T-cell (primary cell): ENCODE measurements around the gene BIVM. TPM values are rescaled to one million over a fixed set of nuclear protein-coding genes. Genes with fewer than 3 reads are reported as not detected.

Experiments used
- ATAC-seq, 4 experiments: fragments of 200-7000 bp in 3 of 4; fragments of 150-1000 bp in 1 of 4; cut with Tn5 transposase; replicated peaks in 1 of 4; 1 replicate in 3 of 4; 2 replicates in 1 of 4; pipeline ENCODE4 v1.10.0; 2021; ENCODE audit warnings: moderate library complexity in 3 of 4, mild to moderate bottlenecking in 2 of 4, moderate number of reproducible peaks in 1 of 4
- CTCF ChIA-PET, 2 donors: fragments of 300-600 bp; sonication (Branson Sonifier 250); formaldehyde crosslinking; loops; one replicate each; lab custom pipeline; 2022; ENCODE audit warnings: antibody characterized with exemption in 2 of 2; lab: Charles Lee
- POLR2A ChIA-PET, 2 donors: fragments of 300-600 bp; sonication (Branson Sonifier 250); formaldehyde crosslinking; loops; one replicate each; lab custom pipeline; 2022; ENCODE audit warnings: antibody characterized with exemption in 2 of 2; lab: Charles Lee
- DNase-seq, 35 experiments: peaks; one replicate each; pipeline versions ENCODE4 v3.0.0 to v3.0.0-alpha.2; 2013 to 2023
- H3K27ac ChIP-seq: one replicate; pipeline ENCODE4 v1.5.1; 2013; ENCODE audit warnings: low read length
- H3K27me3 ChIP-seq, 2 experiments: replicated peaks in 1 of 2; 1 replicate in 1 of 2; 2 replicates in 1 of 2; pipeline versions ENCODE4 v1.6.1 to v1.7.0; 2013; ENCODE audit warnings: low read length in 1 of 2, mixed read lengths in 1 of 2; ENCODE audit not compliant: control insufficient read depth in 2 of 2, insufficient read depth in 2 of 2; ENCODE audit errors: extremely low read depth in 1 of 2
- H3K36me3 ChIP-seq, 2 donors: 1 replicate in 1 of 2; 2 replicates in 1 of 2; pipeline versions ENCODE4 v1.6.1 to v1.7.0; 2013; ENCODE audit warnings: low read length in 1 of 2; ENCODE audit not compliant: control insufficient read depth in 2 of 2, insufficient read depth in 1 of 2; ENCODE audit errors: extremely low read depth in 1 of 2
- H3K4me1 ChIP-seq, 2 experiments: 1 replicate in 1 of 2; 2 replicates in 1 of 2; pipeline versions ENCODE4 v1.6.1 to v1.7.0; 2013; ENCODE audit warnings: low read length in 2 of 2, mixed read lengths in 1 of 2; ENCODE audit not compliant: insufficient read depth in 2 of 2, control insufficient read depth in 1 of 2; ENCODE audit errors: extremely low read depth in 1 of 2
- H3K4me3 ChIP-seq, 2 donors: 1 replicate in 1 of 2; 2 replicates in 1 of 2; pipeline versions ENCODE4 v1.5.1 to v1.7.0; 2013; ENCODE audit warnings: mild to moderate bottlenecking in 2 of 2, low read length in 1 of 2, moderate library complexity in 1 of 2; ENCODE audit not compliant: control insufficient read depth in 1 of 2; ENCODE audit errors: extremely low read depth in 1 of 2
- H3K9me3 ChIP-seq: 2 replicates; pipeline ENCODE4 v1.7.0; 2013
- H3K27ac Mint-ChIP-seq, 2 donors: one replicate each; pipeline ENCODE4 v1.8.0; 2020 to 2021; ENCODE audit warnings: mild to moderate bottlenecking in 2 of 2, mixed read lengths in 2 of 2
- H3K27me3 Mint-ChIP-seq, 2 donors: one replicate each; pipeline ENCODE4 v1.8.0; 2021 to 2022; ENCODE audit warnings: mixed read lengths in 2 of 2
- H3K36me3 Mint-ChIP-seq: one replicate; pipeline ENCODE4 v1.8.0; 2021; ENCODE audit warnings: mixed read lengths
- H3K4me1 Mint-ChIP-seq, 3 donors: one replicate each; pipeline ENCODE4 v1.8.0; 2020 to 2022; ENCODE audit warnings: mixed read lengths in 3 of 3, mild to moderate bottlenecking in 1 of 3
- H3K4me3 Mint-ChIP-seq, 3 donors: one replicate each; pipeline ENCODE4 v1.8.0; 2020 to 2022; ENCODE audit warnings: mild to moderate bottlenecking in 3 of 3, mixed read lengths in 3 of 3, moderate library complexity in 3 of 3
- H3K9me3 Mint-ChIP-seq, 3 donors: one replicate each; pipeline ENCODE4 v1.8.0; 2020 to 2022; ENCODE audit warnings: mixed read lengths in 3 of 3
- WGBS: methylation state at CpG from one replicate; pipeline ENCODE4 v1.1.5; 2013; ENCODE audit warnings: missing lambda C conversion rate; ENCODE audit not compliant: insufficient coverage; 5-methylcytosine and 5-hydroxymethylcytosine counted together
- total RNA-seq, 35 experiments: library from RNA in 6 of 35; stranded (reverse) in 6 of 35; fragments of 120-200 nt in 1 of 35; gene quantifications; one replicate each; pipeline versions ENCODE4 v1.2.1 to v1.2.4 and lab custom pipeline; 2013 to 2026

The BIVM gene
- total RNA-seq, 5 donors from 2014 or later (not counting 1 experiment from before 2014, with no cell fraction given), result 6.2 to 15.6 (median 9.3) TPM

GRCh38 chr13:102830646-102831045 lies 31.7 kb downstream of the BIVM start:
- POLR2A ChIA-PET, result interaction anchor here in 1 of 2 donors (0.6 kb wide), 1 partner anchor 22 kb away, joined by 3 read pairs; no protein-coding TSS in a partner anchor
- H3K27ac Mint-ChIP-seq, result no peak overlapping the region

GRCh38 chr13:102836471-102836870 lies 37.6 kb downstream of the BIVM start:
- H3K27me3 ChIP-seq, result no peaks in the 10 kb centered on the region
- H3K27me3 Mint-ChIP-seq, result no peaks in the 10 kb centered on the region
- CTCF ChIA-PET, result interaction anchor here in 1 of 2 donors (0.8 kb wide), 1 partner anchor 12 kb away, joined by 3 read pairs; no protein-coding TSS in a partner anchor
- H3K27ac Mint-ChIP-seq, result no peak overlapping the region
- no peak for DNase-seq
- H3K4me3 Mint-ChIP-seq, result no peak overlapping the region
- no peaks in the 10 kb centered on the region for H3K9me3 Mint-ChIP-seq
- peaks cover 16% of the 10 kb centered on the region for H3K36me3 Mint-ChIP-seq
- H3K27ac ChIP-seq, result no peak overlapping the region
- ATAC-seq, result no peak
- no peaks in the 10 kb centered on the region for H3K4me1 ChIP-seq
- H3K4me1 Mint-ChIP-seq, result no peaks in the 10 kb centered on the region
- POLR2A ChIA-PET, result interaction anchor here in 1 of 2 donors (0.6 kb wide), 1 partner anchor 9 kb away, joined by 3 read pairs; no protein-coding TSS in a partner anchor
- no peak overlapping the region for H3K4me3 ChIP-seq
- no peaks in the 10 kb centered on the region for H3K9me3 ChIP-seq
- whole genome bisulfite sequencing, result no CpG with 5 or more reads among the region's 4 CpGs
- no peaks in the 10 kb centered on the region for H3K36me3 ChIP-seq

More at GRCh38 chr13:102830646-102831045, 31.7 kb downstream of the BIVM start:
- Mint-ChIP-seq H3K4me3 (no peak overlapping the region), H3K4me1 (no peaks in the 10 kb centered on the region), H3K27me3 (no peaks in the 10 kb centered on the region), H3K36me3 (peaks cover 20% of the 10 kb centered on the region), H3K9me3 (no peaks in the 10 kb centered on the region)
- no peak overlapping the region for H3K4me3 ChIP-seq
- H3K27me3 ChIP-seq, result no peaks in the 10 kb centered on the region
- H3K27ac ChIP-seq, result no peak overlapping the region
- no peaks in the 10 kb centered on the region for H3K36me3 ChIP-seq
- ATAC-seq (no peak), DNase-seq (no peak)
- no peaks in the 10 kb centered on the region for H3K9me3 ChIP-seq
- no peaks in the 10 kb centered on the region for H3K4me1 ChIP-seq
- CTCF ChIA-PET, result no interaction called here
- WGBS, result no CpG with 5 or more reads among the region's 4 CpGs

- no peaks in the 10 kb centered on the region for H3K27me3 ChIP-seq
- ATAC-seq (no peak), DNase-seq (no peak)
- no peaks in the 10 kb centered on the region for H3K36me3 ChIP-seq
- Mint-ChIP-seq H3K4me3 (no peak overlapping the region), H3K9me3 (no peaks in the 10 kb centered on the region), H3K27ac (no peak overlapping the region), H3K36me3 (peaks cover 14% of the 10 kb centered on the region), H3K4me1 (no peaks in the 10 kb centered on the region), H3K27me3 (no peaks in the 10 kb centered on the region)
- POLR2A ChIA-PET, result no interaction called here
- no peaks in the 10 kb centered on the region for H3K9me3 ChIP-seq
- CTCF ChIA-PET, result no interaction called here
- H3K4me3 ChIP-seq, result no peak overlapping the region
- no peaks in the 10 kb centered on the region for H3K4me1 ChIP-seq
- H3K27ac ChIP-seq, result no peak overlapping the region
- no CpG with 5 or more reads among the region's 1 CpG for WGBS
Measured at GRCh38 chr13:102838273-102838672, 39.4 kb downstream of the BIVM start.

GRCh38 chr13:102838982-102839381 lies 40.1 kb downstream of the BIVM start:
- Mint-ChIP-seq H3K4me3 (no peak overlapping the region), H3K27ac (no peak overlapping the region), H3K9me3 (no peaks in the 10 kb centered on the region), H3K27me3 (no peaks in the 10 kb centered on the region), H3K4me1 (peaks cover 0 to 2% (median 0%) of the 10 kb centered on the region in 3 donors), H3K36me3 (peaks cover 14% of the 10 kb centered on the region)
- Histone ChIP-seq H3K27ac (no peak overlapping the region), H3K4me1 (no peaks in the 10 kb centered on the region), H3K27me3 (no peaks in the 10 kb centered on the region), H3K9me3 (no peaks in the 10 kb centered on the region), H3K4me3 (no peak overlapping the region), H3K36me3 (no peaks in the 10 kb centered on the region)
- ChIA-PET CTCF (no interaction called here), POLR2A (no interaction called here)
- DNase-seq, result no peak
- ATAC-seq, result no peak
- 100% methylated on average over 1 of the region's 4 CpGs for WGBS

- Histone ChIP-seq H3K27ac (no peak overlapping the region), H3K27me3 (no peaks in the 10 kb centered on the region), H3K4me1 (no peaks in the 10 kb centered on the region), H3K9me3 (no peaks in the 10 kb centered on the region), H3K36me3 (no peaks in the 10 kb centered on the region), H3K4me3 (no peak overlapping the region)
- Mint-ChIP-seq H3K4me3 (no peak overlapping the region), H3K27ac (no peak overlapping the region), H3K9me3 (no peaks in the 10 kb centered on the region), H3K36me3 (peaks cover 12% of the 10 kb centered on the region), H3K27me3 (no peaks in the 10 kb centered on the region), H3K4me1 (peaks cover under 1 to 4% (median 2%) of the 10 kb centered on the region in 3 donors)
- WGBS, result 100% methylated on average over 1 of the region's 5 CpGs
- ATAC-seq (no peak), DNase-seq (no peak)
- ChIA-PET POLR2A (no interaction called here), CTCF (no interaction called here)
Measured at GRCh38 chr13:102839462-102839861, 40.5 kb downstream of the BIVM start.

GRCh38 chr13:102845289-102845629 lies 46.3 kb downstream of the BIVM start:
- CTCF ChIA-PET, result interaction anchor here (0.5 to 6.3 kb wide), 7 partner anchors 11 to 266 kb away, joined by 3 to 93 read pairs (median 3); partner anchors contain the start of gene TPP2 (in 1 of the 2)
- peak overlapping the region; percentile 98 for H3K27ac ChIP-seq
- H3K4me3 ChIP-seq, result peak overlapping the region; percentile 78 to 100
- POLR2A ChIA-PET, result interaction anchor here (0.6 to 2.5 kb wide), 10 partner anchors 8 to 450 kb away, joined by 3 to 30 read pairs (median 4); partner anchors contain the start of genes TPP2 (in 2 of the 2) and TEX30 (in 1 of the 2)
- Mint-ChIP-seq H3K4me3 (peak overlapping the region; percentile 91 to 98 (median 93)), H3K27me3 (no peaks in the 10 kb centered on the region), H3K27ac (peak overlapping the region; percentile 98 to 99), H3K9me3 (no peaks in the 10 kb centered on the region), H3K4me1 (peaks cover 36 to 45% (median 44%) of the 10 kb centered on the region in 3 donors), H3K36me3 (no peaks in the 10 kb centered on the region)
- H3K9me3 ChIP-seq, result no peaks in the 10 kb centered on the region
- WGBS, result 1% methylated on average over 11 of the region's 13 CpGs
- H3K4me1 ChIP-seq, result peaks cover 17 to 19% of the 10 kb centered on the region in 2 experiments
- DNase-seq (peak in 1 of 35 experiments; percentile 39), ATAC-seq (peak; percentile 6 to 51 (median 22))
- H3K27me3 ChIP-seq, result no peaks in the 10 kb centered on the region
- peaks cover 0 to 8% of the 10 kb centered on the region in 2 donors for H3K36me3 ChIP-seq
